HCT116 (cell line): ENCODE results near the gene SAPCD2. TPM values are rescaled to one million over a fixed set of nuclear protein-coding genes. Genes with fewer than 3 reads are reported as not detected.

Source experiments
- ATAC-seq: fragments of 200-7000 bp; cut with Tn5 transposase; 2 replicates; pipeline ENCODE4 v1.9.1; 2020; ENCODE audit warnings: mild to moderate bottlenecking, moderate library complexity
- BruUV-seq: library from RNA; stranded (reverse); fragments of 400-500 nt; replicated peaks from 2 replicates; lab custom pipeline; 2021; lab: Mats Ljungman, UMichigan
- CTCF ChIA-PET: fragments of 300-600 bp; sonication (Branson Sonifier 250); formaldehyde crosslinking; loops from one replicate; lab custom pipeline; 2021; ENCODE audit warnings: antibody characterized with exemption; lab: Charles Lee
- POLR2A ChIA-PET: fragments of 300-600, 350-600 bp; sonication (Branson Sonifier 250); formaldehyde crosslinking; loops from one replicate; lab custom pipeline; 2021; ENCODE audit warnings: antibody characterized with exemption; lab: Charles Lee
- RAD21 ChIA-PET, 2 experiments: fragments of 300-600 bp; sonication (Branson Sonifier 250); formaldehyde crosslinking; loops; one replicate each; lab custom pipeline; 2023; ENCODE audit warnings: low total read pairs in 2 of 2; ENCODE audit not compliant: uncharacterized antibody in 2 of 2, unreplicated experiment in 2 of 2, low non-redundant PET in 1 of 2; lab: Charles Lee
- DNase-seq: peaks from one replicate; pipeline ENCODE4 v3.0.0-alpha.2; 2010; ENCODE audit warnings: low read depth, low spot score
- H2AFZ ChIP-seq: fragments of 200-600 bp; shearing (Covaris generic), sonication (generic); 2 replicates; pipeline ENCODE4 v1.6.1; 2017; ENCODE audit warnings: low read depth, mixed run types, mixed read lengths, antibody characterized with exemption, low read length; ENCODE audit not compliant: poor library complexity, severe bottlenecking
- H3K27ac ChIP-seq: 2 replicates; pipeline ENCODE4 v1.5.1; 2012; ENCODE audit warnings: low read depth, low read length
- H3K27me3 ChIP-seq: fragments of 200-600 bp; sonication (generic); 2 replicates; pipeline ENCODE4 v1.6.1; 2016; ENCODE audit warnings: mixed run types, low read length, mixed read lengths; ENCODE audit not compliant: insufficient read depth
- H3K36me3 ChIP-seq, 2 experiments: fragments of 200-500 bp in 1 of 2; fragments of 200-600 bp in 1 of 2; sonication (Bioruptor generic) in 1 of 2; sonication (generic) in 1 of 2; 2 replicates each; pipeline versions ENCODE4 v1.5.1 to v1.6.1; 2014 to 2016; ENCODE audit warnings: low read length in 2 of 2, inconsistent platforms in 1 of 2, mixed read lengths in 1 of 2, mixed run types in 1 of 2; ENCODE audit not compliant: insufficient read depth in 2 of 2, control insufficient read depth in 1 of 2
- H3K4me1 ChIP-seq, 2 experiments: fragments of 200-600 bp in 1 of 2; sonication (generic) in 1 of 2; 2 replicates each; pipeline versions ENCODE4 v1.5.1 to v1.6.1; 2012 to 2017; ENCODE audit warnings: low read length in 2 of 2, inconsistent platforms in 1 of 2, mild to moderate bottlenecking in 1 of 2, mixed read lengths in 1 of 2, mixed run types in 1 of 2, moderate library complexity in 1 of 2; ENCODE audit not compliant: insufficient read depth in 2 of 2, control insufficient read depth in 1 of 2
- H3K4me2 ChIP-seq: fragments of 200-600 bp; sonication (generic); 2 replicates; pipeline ENCODE4 v1.6.1; 2017; ENCODE audit warnings: mixed run types, low read length, mixed read lengths
- H3K4me3 ChIP-seq, 2 experiments: fragments of 200-600 bp in 1 of 2; sonication (generic) in 1 of 2; replicated peaks in 1 of 2; 2 replicates each; pipeline ENCODE4 v1.5.1; 2011 to 2016; ENCODE audit warnings: low read length in 2 of 2, control low read depth in 1 of 2, low read depth in 1 of 2, mild to moderate bottlenecking in 1 of 2, mixed read lengths in 1 of 2, mixed run types in 1 of 2
- H3K79me2 ChIP-seq: fragments of 200-600 bp; sonication (generic); 2 replicates; pipeline ENCODE4 v1.6.1; 2017; ENCODE audit warnings: mild to moderate bottlenecking, mixed run types, low read length, moderate library complexity, mixed read lengths; ENCODE audit not compliant: insufficient read depth
- H3K9ac ChIP-seq: fragments of 200-600 bp; sonication (generic); 2 replicates; pipeline ENCODE4 v1.6.1; 2016; ENCODE audit warnings: low read length, mixed read lengths
- H3K9me2 ChIP-seq: fragments of 200-600 bp; sonication (generic), shearing (Covaris generic); 2 replicates; pipeline ENCODE4 v1.6.1; 2017; ENCODE audit warnings: mixed run types, mild to moderate bottlenecking, moderate library complexity; ENCODE audit not compliant: insufficient read depth
- H3K9me3 ChIP-seq, 2 experiments: fragments of 200-500 bp in 1 of 2; fragments of 200-600 bp in 1 of 2; sonication (Bioruptor generic) in 1 of 2; sonication (generic) in 1 of 2; 2 replicates each; pipeline ENCODE4 v1.6.1; 2014 to 2017; ENCODE audit warnings: low read length in 2 of 2, mixed read lengths in 2 of 2, inconsistent platforms in 1 of 2, low read depth in 1 of 2, mild to moderate bottlenecking in 1 of 2, mixed run types in 1 of 2, moderate library complexity in 1 of 2; ENCODE audit not compliant: control insufficient read depth in 1 of 2, insufficient read depth in 1 of 2
- H4K20me1 ChIP-seq: fragments of 200-600 bp; sonication (generic), shearing (Covaris generic); 2 replicates; pipeline ENCODE4 v1.6.1; 2017; ENCODE audit warnings: mixed run types, mild to moderate bottlenecking, moderate library complexity; ENCODE audit not compliant: insufficient read depth
- ATF3 ChIP-seq: IDR thresholded peaks from 2 replicates; pipeline ENCODE4 v1.6.1; 2012
- CEBPB ChIP-seq: IDR thresholded peaks from 2 replicates; pipeline ENCODE4 v1.6.1; 2012; ENCODE audit warnings: low read depth
- EGR1 ChIP-seq: IDR thresholded peaks from 2 replicates; pipeline ENCODE4 v1.6.1; 2012; ENCODE audit warnings: low read depth
- EZH2 ChIP-seq: fragments of 200-600 bp; sonication (generic); IDR thresholded peaks from 2 replicates; pipeline ENCODE4 v1.6.1; 2017; ENCODE audit warnings: antibody characterized with exemption, mixed run types
- EZH2phosphoT487 ChIP-seq: fragments of 200-600 bp; IDR thresholded peaks from 2 replicates; pipeline ENCODE4 v1.6.1; 2018; ENCODE audit warnings: antibody characterized with exemption, borderline replicate concordance
- FOSL1 ChIP-seq: IDR thresholded peaks from 2 replicates; pipeline ENCODE4 v1.6.1; 2012; ENCODE audit warnings: low read depth
- JUND ChIP-seq: IDR thresholded peaks from 2 replicates; pipeline ENCODE4 v1.6.1; 2012
- MAX ChIP-seq: IDR thresholded peaks from 2 replicates; pipeline ENCODE4 v1.6.1; 2012
- POLR2AphosphoS5 ChIP-seq: IDR thresholded peaks from 2 replicates; pipeline ENCODE4 v1.6.1; 2011; ENCODE audit warnings: mild to moderate bottlenecking, low read depth, low read length, moderate library complexity
- RAD21 ChIP-seq: IDR thresholded peaks from 2 replicates; pipeline ENCODE4 v1.6.1; 2012; ENCODE audit warnings: low read depth, mild to moderate bottlenecking
- REST ChIP-seq: IDR thresholded peaks from 2 replicates; pipeline ENCODE4 v1.6.1; 2012; ENCODE audit warnings: low read depth
- SIN3A ChIP-seq: IDR thresholded peaks from 2 replicates; pipeline ENCODE4 v1.6.1; 2012; ENCODE audit warnings: low read depth
- SP1 ChIP-seq: IDR thresholded peaks from 2 replicates; pipeline ENCODE4 v1.6.1; 2012; ENCODE audit warnings: low read depth
- SRF ChIP-seq: IDR thresholded peaks from 2 replicates; pipeline ENCODE4 v1.6.1; 2012; ENCODE audit warnings: low read depth
- TCF7L2 ChIP-seq: IDR thresholded peaks from 2 replicates; pipeline ENCODE4 v1.7.0; 2011; ENCODE audit warnings: borderline replicate concordance, inconsistent platforms; ENCODE audit not compliant: insufficient read depth, insufficient read length; ENCODE audit errors: extremely low read depth
- YY1 ChIP-seq: IDR thresholded peaks from 2 replicates; pipeline ENCODE4 v1.6.1; 2011; ENCODE audit warnings: low read length, low read depth, moderate library complexity, mild to moderate bottlenecking; ENCODE audit not compliant: insufficient replicate concordance; ENCODE audit errors: extremely low read depth
- ZFX ChIP-seq: fragments of 450-650 bp; IDR thresholded peaks from 2 replicates; pipeline ENCODE4 v1.6.1; 2017
- intact Hi-C: fragments of 100-400 bp; cut with micrococcal nuclease; formaldehyde crosslinking; loops from 2 replicates; pipeline ENCODE4 v1.10.0; 2022
- total RNA-seq: library from RNA; stranded (reverse); gene quantifications from one replicate; pipeline ENCODE4 v1.2.1, GENCODE V29; 2021; ENCODE audit not compliant: unreplicated experiment

Gene SAPCD2
- total RNA-seq, 1 experiment from 2014 or later: 71.7 TPM

- TF ChIP-seq SRF (no peak), REST (no peak), YY1 (no peak)
Measured at GRCh38 chr9:137074657-137075274, 4.4 kb upstream of the SAPCD2 start (continued).

GRCh38 chr9:137073992-137074399, 3.6 kb upstream of the SAPCD2 start:
- no peak for TF ChIP-seq SIN3A
- no peak for TF ChIP-seq SRF
- no peak for TF ChIP-seq JUND
- TF ChIP-seq EGR1: no peak
- no peak for TF ChIP-seq MAX
- TF ChIP-seq YY1: no peak
- no peak for TF ChIP-seq POLR2AphosphoS5
- TF ChIP-seq ZFX: no peak
- TF ChIP-seq SP1: no peak
- no peak for TF ChIP-seq FOSL1
- no peak for TF ChIP-seq ATF3
- no peak for TF ChIP-seq REST
- no peak for TF ChIP-seq EZH2
- no peak for TF ChIP-seq TCF7L2
- no peak for TF ChIP-seq EZH2phosphoT487
- no peak for TF ChIP-seq CEBPB
- no peak for TF ChIP-seq RAD21
- TF ChIP-seq, all 23 proteins: peak for 0
- BruUV-seq: no TSS peak
- DNase-seq (no peak), ATAC-seq (no peak)
- intact Hi-C loops: no loop called here
- Histone ChIP-seq H4K20me1 (no peaks in the 10 kb centered on the region), H3K79me2 (peaks cover 15% of the 10 kb centered on the region), H3K9ac (no peak overlapping the region), H3K4me3 (no peak overlapping the region), H3K27me3 (no peaks in the 10 kb centered on the region), H3K4me1 (peaks cover 20 to 46% of the 10 kb centered on the region in 2 experiments), H2AFZ (no peak overlapping the region), H3K9me3 (no peaks in the 10 kb centered on the region), H3K4me2 (no peak overlapping the region), H3K27ac (no peak overlapping the region), H3K36me3 (0 out of 4 replicates have a peak, but pooled peaks cover 0 to 4% of the 10 kb centered on the region in 2 experiments), H3K9me2 (no peaks in the 10 kb centered on the region)
- ChIA-PET CTCF (no interaction called here), POLR2A (no interaction called here), RAD21 (no interaction called here)
